GM18508 (cell line): ENCODE data around the gene GNA15.
"Not testable (repeated sequence)": the region's sequence is repeated elsewhere in the genome, so short reads cannot be mapped to it uniquely, and the experiment has no call there.

ENCODE experiments used
- ATAC-seq: cut with Tn5 transposase; IDR thresholded peaks from one replicate; pipeline ENCODE4 v1.9.1; 2021; ENCODE audit warnings: moderate number of reproducible peaks; ENCODE audit not compliant: insufficient read depth, unreplicated experiment

The GNA15 gene

DNA sequence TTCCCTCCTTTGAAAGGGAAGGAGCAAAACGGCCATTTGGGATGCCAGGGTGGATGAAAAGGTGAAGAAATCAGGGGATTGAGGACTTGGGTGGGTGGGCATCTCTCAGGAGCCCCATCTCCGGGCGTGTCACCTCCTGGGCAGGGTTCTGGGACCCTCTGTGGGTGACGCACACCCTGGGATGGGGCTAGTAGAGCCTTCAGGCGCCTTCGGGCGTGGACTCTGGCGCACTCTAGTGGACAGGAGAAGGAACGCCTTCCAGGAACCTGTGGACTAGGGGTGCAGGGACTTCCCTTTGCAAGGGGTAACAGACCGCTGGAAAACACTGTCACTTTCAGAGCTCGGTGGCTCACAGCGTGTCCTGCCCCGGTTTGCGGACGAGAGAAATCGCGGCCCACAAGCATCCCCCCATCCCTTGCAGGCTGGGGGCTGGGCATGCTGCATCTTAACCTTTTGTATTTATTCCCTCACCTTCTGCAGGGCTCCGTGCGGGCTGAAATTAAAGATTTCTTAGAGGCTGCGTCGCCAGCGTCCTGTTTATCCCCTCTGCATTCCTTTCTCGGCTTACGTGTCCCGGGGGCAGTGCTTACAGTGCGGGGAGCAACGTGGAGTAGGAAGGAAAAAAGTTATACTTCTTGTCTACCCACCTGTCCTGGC lies 27.5 kb downstream of the GNA15 start:
- ATAC-seq: no peak

DNA sequence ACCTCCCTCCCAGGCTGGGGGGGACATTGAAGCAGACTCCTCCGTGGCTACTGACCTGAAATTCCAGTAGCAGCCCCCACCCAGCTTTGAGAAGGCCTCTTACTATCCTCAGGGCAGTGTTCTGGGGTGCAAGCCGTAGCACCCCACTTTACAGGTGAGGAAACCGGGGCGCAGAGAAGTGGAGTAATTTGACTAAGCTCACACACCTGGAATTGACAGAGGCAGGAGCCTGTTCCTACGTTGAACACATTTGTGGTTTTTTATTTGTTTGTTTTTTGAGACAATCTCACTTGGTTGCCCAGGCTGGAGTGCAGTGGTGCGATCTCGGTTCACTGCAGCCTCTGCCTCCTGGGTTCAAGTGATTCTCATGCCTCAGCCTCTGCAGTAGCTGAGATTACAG lies 28.1 kb downstream of the GNA15 start:
- no peak for ATAC-seq

DNA sequence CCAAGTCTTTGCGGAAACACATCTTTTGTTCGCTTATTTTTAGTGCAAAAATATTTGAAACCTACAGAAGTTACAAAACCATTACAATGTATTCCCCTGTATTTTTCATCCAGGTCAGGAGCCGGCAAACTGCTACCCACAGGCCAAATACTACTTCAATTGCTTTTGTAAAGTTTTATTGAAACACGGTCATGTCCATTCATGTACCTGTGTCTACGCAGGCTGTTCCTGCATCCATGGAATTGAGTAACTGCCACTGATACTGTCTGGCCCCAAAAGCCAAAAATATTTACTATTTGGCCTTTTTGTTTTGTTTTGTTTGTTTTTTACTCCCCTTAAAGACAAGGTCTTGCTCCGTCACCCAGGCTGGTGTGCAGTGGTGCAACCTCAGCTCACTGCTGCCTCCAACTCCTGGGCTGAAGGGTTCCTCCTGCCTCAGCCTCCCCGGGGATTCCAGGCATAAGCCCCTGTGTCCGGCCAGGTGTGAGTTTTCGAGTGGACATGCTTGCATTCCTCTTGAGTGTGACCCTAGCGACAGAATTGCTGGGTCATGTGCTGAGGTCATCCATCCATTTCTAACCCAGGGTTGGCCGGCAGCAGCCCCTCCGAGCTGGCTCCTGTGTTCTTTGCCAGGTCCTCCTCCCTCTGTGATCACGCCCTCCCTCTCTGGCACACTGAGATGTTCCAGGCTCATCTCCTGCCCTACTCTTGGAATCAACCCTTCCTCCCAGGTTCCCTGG lies 31.9 kb downstream of the GNA15 start:
- ATAC-seq: no peak

DNA sequence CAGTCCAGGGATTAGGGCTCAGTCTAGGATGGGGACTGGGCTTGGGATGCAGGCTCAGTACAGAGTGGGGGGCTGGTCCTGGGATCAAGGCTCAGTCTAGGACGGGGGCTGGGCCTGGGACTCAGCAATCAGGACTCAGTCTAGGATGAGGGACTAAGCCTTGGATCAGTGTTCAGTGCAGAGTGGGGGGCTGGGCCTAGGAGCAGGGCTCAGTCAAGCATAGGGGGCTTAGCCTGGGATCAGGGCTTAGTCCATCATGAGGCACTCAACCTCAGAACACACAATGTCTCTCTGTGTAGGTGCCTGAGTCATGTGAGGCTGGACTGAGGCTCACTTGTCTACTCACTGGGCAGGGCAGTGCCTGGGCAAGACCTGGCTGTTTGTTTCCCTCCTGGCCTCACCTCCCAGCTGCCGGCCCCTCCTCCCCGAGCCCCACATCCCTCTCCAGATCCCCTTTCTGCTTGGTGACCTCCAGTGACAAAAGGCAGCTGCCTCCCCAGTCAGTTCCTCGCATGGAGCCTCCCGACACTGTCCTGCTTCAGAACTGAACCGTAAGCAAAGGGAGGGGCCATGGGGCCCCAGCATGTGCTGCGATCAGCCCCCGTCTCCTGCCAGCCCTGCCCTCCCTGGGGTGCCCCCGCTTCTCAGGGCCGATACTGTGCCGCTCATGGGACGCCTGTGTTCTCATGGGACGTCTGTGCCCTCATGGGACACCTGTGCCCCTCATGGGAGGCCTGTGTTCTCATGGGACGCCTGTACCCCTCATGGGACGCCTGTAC lies 36.2 kb downstream of the GNA15 start:
- ATAC-seq: no peak

DNA sequence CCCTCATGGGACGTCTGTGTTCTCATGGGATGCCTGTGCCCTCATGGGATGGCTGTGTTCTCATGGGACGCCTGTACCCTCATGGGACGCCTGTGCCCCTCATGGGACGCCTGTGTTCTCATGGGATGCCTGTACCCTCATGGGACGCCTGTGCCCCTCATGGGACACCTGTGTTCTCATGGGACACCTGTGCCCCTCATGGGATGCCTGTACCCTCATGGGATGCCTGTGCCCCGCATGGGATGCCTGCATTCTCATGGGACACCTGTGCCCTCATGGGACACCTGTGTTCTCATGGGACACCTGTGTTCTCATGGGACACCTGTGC lies 36.8 kb downstream of the GNA15 start:
- ATAC-seq: not testable (repeated sequence)

DNA sequence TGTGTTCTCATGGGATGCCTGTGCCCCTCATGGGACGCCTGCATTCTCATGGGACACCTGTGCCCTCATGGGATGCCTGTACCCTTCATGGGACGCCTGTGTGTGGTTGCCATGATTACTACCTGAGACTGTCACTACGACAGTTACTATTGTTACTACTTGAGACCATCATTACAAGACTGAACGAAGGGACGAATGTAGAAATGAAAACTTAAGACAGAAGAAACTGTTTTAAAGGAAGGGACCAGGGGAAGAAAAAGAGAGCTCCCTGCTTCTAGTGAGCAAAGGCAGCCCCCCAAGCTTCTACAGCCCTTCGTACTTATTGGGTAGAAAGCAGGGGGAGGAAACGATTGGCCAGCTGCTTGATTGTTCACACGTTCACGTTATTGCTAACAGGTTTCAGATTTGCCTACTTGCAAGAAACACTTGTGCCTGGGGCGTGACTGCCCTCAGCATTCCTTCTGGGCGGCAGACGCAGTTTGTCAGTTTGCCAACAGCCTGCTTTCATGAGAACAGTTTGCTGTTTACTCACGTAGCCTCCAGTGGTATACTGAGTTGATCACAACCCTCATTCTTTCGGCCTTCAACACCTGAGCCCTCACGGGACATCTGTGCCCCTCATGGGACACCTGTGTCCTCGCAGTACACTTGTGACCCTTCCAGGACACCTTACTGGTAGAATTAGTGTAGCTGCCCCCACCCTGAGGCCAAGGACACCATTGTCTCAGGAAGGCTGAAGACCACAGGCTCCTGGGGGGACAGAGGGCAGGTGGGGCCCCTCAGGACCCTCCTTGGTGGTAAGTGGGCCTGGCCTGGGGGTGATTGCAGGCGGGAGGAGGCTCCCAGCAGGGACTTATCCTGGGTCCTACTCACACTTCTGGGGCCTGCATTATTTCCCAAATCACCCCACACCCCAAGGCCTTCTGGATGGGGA lies 40.2 kb downstream of the GNA15 start:
- ATAC-seq: no peak

DNA sequence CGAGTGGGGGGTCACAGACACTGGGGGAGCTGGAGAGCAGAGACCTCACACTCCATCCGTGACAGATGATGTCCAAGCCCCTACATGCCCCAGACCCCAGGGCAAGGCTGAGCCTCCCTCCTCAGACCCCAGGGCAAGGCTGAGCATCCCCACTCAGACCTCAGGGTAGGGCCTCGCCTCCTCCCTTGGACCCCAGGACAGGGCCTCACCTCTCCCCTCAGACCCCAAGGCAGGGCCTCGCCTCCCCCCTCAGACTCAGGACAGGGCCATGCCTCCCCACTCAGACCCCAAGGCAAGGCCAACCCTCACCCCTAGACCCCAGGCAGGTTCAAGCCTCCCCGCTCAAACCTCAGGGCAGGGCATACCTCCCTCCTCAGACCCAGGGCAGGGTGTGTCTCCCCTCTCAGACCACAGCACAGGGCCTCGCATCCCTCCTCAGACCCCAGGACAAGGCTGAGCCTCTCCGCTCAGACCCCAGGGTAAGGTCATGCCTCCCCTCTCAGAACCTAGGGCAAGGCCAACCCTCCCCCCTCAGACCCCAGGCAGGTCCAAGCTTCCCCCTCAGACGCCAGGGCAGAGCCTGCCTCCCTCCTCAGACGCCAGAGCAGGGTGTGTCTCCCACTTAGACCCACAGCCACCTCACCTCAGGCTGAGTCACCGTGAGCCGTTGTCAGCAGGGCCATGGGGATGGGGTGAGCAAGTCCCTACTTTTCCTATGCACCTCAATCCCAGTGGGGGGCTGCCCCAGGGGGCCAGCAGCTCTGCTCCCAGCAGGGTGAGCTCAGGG lies 41.1 kb downstream of the GNA15 start:
- ATAC-seq: no peak

DNA sequence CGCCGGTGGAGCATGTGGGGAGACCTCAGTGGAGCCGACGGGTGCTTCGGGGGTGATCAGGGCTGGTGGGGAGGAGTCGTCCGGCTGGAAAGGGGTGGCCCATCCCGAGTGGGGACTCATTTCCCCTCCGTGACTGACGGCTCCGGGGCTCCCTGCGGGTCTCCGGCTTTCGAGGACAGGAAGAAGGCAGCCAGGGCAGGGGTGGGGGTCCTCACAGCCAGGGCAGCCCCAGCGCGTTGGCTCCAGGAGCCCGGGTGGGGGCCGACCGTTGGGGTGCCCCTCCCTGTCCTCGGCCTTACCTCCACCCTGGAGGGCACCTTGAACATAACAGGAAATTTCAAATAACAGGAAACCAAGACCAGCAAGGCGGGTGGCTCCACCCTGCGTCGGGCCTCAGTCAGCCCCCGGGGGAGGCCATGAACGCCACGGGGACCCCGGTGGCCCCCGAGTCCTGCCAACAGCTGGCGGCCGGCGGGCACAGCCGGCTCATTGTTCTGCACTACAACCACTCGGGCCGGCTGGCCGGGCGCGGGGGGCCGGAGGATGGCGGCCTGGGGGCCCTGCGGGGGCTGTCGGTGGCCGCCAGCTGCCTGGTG lies 42.6 kb downstream of the GNA15 start, which contains the start of gene S1PR4:
S1PR4 (plus strand) TSS at position 393 of the 596 bp plus-strand sequence; CDS start at position 417, 24 bp downstream.
- ATAC-seq: no peak

DNA sequence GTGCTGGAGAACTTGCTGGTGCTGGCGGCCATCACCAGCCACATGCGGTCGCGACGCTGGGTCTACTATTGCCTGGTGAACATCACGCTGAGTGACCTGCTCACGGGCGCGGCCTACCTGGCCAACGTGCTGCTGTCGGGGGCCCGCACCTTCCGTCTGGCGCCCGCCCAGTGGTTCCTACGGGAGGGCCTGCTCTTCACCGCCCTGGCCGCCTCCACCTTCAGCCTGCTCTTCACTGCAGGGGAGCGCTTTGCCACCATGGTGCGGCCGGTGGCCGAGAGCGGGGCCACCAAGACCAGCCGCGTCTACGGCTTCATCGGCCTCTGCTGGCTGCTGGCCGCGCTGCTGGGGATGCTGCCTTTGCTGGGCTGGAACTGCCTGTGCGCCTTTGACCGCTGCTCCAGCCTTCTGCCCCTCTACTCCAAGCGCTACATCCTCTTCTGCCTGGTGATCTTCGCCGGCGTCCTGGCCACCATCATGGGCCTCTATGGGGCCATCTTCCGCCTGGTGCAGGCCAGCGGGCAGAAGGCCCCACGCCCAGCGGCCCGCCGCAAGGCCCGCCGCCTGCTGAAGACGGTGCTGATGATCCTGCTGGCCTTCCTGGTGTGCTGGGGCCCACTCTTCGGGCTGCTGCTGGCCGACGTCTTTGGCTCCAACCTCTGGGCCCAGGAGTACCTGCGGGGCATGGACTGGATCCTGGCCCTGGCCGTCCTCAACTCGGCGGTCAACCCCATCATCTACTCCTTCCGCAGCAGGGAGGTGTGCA lies 43.3 kb downstream of the GNA15 start:
- no peak for ATAC-seq

DNA sequence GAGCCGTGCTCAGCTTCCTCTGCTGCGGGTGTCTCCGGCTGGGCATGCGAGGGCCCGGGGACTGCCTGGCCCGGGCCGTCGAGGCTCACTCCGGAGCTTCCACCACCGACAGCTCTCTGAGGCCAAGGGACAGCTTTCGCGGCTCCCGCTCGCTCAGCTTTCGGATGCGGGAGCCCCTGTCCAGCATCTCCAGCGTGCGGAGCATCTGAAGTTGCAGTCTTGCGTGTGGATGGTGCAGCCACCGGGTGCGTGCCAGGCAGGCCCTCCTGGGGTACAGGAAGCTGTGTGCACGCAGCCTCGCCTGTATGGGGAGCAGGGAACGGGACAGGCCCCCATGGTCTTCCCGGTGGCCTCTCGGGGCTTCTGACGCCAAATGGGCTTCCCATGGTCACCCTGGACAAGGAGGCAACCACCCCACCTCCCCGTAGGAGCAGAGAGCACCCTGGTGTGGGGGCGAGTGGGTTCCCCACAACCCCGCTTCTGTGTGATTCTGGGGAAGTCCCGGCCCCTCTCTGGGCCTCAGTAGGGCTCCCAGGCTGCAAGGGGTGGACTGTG lies 44.0 kb downstream of the GNA15 start:
- no peak for ATAC-seq

DNA sequence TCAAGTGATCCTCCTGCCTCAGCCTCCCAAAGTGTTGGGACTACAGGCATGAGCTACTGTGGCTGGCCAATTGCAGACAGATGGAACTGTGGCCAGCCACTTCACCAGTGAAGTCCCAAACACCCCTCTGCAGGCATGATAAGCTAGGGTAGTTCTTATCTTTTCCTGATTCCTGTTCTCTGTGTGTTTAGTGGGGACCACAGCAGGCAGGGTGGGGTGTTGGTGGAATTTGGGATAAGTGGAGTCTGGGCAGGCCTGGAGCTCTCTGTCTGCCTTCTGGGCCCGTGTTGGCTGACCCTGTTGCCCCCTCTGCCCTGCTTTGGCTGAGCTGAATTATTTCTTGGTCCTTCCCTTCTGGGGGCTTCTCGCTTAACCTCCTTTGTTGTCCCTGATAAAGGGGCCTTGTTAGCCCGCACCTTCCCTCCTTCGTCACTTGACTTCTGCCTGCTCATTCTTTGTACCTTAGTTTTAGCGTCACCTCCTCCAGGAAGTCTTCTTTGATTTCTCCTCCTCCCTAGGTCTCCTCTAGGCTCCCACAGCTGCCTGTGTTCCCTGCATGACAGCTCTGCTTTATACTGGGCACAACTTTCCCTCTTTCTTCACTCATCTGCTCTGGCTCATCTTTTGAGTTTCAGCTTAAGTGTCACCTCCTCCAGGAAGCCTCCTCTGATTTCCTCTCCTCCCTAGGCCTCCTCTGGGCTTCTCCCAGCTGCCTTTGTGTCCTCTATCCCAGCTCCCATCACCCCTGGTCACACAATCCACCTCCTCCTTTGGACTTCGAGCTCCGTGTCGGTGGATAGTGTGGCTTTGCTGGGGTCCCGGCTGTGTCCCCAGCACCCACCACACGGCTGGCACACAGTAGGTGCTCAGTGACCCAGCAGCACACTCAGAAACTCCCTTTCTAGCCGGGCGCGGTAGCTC lies 48.1 kb downstream of the GNA15 start:
- no peak for ATAC-seq

DNA sequence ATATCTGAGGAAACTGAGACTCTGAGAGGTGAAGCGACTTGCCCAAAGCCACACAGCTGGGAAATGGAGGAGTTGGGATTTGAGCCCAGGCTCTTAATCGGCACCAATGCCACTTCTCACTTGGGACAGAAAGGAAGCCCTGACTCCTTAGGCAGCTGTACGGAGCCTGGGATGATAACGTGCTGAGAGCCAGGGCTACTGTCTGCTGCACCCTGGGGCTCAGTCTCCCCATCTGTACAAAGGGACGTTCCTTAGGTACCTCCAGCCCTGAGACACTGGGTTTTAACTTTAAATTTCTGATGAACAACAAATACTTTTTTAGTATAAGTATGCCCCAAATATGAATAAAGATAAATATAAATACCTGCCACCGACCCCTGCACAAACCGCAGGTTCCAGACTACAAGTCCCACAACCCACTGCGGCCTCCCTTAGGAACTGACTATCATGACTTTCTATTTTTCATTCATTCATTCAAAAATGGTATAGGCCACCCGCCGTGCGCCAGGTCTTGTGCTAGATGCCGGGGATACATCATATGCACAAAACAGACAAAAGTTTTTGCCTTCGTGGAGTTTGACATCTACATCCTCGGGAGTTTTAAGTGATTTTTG lies 49.1 kb downstream of the GNA15 start:
- peak; percentile 8 for ATAC-seq

DNA sequence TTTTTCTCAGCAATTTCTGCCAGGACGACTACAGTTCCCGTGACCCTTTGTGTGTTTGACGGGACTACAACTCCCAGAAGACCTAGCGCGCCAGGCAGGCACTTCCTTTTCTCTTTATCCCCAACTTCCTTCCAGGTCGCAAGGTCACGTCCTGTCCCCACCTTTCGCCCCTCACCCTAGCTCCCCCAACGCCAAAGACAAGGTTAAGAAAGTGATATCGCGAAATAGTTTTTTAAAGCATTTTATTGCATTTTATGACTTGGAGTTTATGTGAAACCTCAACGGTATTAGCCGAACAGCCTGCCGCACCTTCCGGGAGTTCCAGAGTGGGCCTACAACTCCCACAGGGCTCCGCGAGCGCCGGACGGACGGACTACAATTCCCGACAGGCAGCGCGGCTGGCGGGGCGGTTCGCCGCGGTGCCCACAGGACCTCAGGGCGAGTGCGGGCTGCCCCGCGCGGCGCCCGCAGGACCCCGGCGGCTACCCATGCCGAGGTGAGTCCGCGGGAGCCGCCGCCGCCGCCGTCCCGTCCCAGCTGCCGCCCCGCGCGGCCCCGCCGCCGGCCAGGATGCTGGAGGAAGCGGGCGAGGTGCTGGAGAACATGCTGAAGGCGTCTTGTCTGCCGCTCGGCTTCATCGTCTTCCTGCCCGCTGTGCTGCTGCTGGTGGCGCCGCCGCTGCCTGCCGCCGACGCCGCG lies 49.8 kb downstream of the GNA15 start, which contains the start of gene NCLN:
NCLN (plus strand) TSS at position 470 of the 699 bp plus-strand sequence; CDS start at position 571, 101 bp downstream.
- peak; percentile 53 for ATAC-seq

DNA sequence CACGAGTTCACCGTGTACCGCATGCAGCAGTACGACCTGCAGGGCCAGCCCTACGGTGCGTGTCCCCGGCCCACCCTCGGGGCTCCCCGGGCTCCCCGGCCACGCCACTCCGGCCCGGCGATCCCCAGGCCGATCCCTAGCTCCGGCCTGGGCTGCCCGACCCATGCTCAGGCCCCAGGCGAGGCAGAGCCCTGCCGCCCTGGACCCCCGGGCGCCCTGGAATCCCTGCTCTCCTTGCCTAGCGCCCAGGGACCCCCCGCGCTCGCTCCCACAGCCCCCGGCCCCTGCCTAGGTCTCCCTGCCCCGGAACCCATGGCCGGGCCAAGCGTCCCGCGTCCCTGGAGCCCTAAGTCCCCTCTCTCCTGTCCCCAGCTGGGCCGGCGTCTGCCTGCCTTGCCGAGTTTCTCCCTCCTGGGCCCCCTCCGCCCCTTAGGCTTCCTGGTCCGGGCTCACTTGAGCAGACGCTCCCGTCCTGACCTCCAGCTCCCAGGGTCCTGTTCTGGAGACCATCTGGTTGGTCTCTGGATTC lies 50.4 kb downstream of the GNA15 start:
- no peak for ATAC-seq

DNA sequence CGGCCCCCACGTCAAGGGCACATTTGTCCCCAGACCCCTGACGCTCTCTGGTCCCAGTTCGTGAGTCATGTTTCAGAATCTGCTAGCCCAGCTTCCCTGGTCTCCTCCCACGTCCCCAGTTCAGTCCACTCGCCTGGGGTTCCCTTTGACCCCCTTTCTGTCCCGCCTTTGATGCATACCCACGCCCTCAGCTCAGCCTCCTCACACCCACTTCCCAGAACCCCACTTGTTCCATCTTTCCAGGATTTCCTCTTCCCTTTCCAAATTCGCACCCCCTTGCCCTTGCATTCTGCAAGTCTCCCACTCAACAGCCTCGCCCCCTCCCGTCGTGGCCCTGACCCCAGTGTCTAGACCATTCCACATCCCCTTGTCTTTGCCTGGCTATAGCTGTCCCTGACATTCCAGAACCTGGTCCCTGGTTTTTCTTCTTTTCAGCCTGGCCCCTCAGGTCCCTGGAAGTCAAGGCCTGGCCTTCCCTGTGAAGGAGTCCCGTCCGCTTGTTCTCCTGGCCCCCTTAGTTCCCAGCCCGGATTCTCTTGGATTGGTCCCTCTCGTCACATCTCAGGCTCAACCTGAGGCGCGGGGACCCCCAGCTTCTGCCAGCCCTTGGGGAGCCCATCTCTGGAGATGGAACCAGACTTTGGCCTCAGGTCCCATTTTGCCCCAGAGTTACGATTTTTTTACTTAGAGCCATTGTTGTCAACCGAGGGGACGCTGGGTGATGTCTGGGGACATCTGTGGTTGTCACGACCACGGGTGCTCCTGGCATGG lies 51.2 kb downstream of the GNA15 start:
- no peak for ATAC-seq
